Chondrocyte (in vitro differentiated cells): ENCODE measurements around the gene FOXL1. TPM values are rescaled to one million over a fixed set of nuclear protein-coding genes. Genes with fewer than 3 reads are reported as not detected.

ENCODE experiments used
- DNase-seq: peaks from one replicate; pipeline ENCODE4 v3.0.0; 2021; ENCODE audit warnings: mixed read lengths, low spot score
- H3K27ac Mint-ChIP-seq: one replicate; pipeline ENCODE4 v1.8.0; 2021; ENCODE audit warnings: mild to moderate bottlenecking, moderate library complexity, mixed read lengths; ENCODE audit not compliant: unreplicated experiment
- H3K27me3 Mint-ChIP-seq: 2 replicates; pipeline ENCODE4 v1.8.0; 2021; ENCODE audit warnings: low read depth, mixed read lengths
- H3K36me3 Mint-ChIP-seq: 2 replicates; pipeline ENCODE4 v1.8.0; 2021; ENCODE audit warnings: low read depth, mixed read lengths
- H3K4me1 Mint-ChIP-seq: 2 replicates; pipeline ENCODE4 v1.8.0; 2021; ENCODE audit warnings: low read depth, mild to moderate bottlenecking, mixed read lengths
- H3K4me3 Mint-ChIP-seq: one replicate; pipeline ENCODE4 v1.8.0; 2021; ENCODE audit warnings: mild to moderate bottlenecking, moderate library complexity, mixed read lengths; ENCODE audit not compliant: unreplicated experiment
- H3K9me3 Mint-ChIP-seq: 2 replicates; pipeline ENCODE4 v1.8.0; 2021; ENCODE audit warnings: low read depth, mixed read lengths
- CTCF ChIP-seq: fragments of 200-600 bp; sonication (generic); IDR thresholded peaks from 2 replicates; pipeline ENCODE4 v1.5.0; 2021; ENCODE audit warnings: antibody characterized with exemption, mild to moderate bottlenecking, moderate library complexity
- long read RNA-seq: library from polyadenylated mRNA; stranded (forward); transcript quantifications from one replicate; pipeline ENCODE4 v2.0.0, GENCODE V29; 2021
- total RNA-seq: library from RNA; stranded (reverse); gene quantifications from 3 replicates; pipeline ENCODE4 v1.2.1, GENCODE V29; 2021

FOXL1 gene
- total RNA-seq, result 7.7 to 10.1 TPM (median 8.1 TPM) in 3 replicates
- long read RNA-seq, transcript FOXL1-201 (1 exons, 3,655 nt), result major isoform, 14 of 24 reads
- long read RNA-seq, partial matches to known transcripts, result 0 of 24 reads
- long read RNA-seq, other reads (novel, unspliced or antisense), result 9 of 24 reads

DNA sequence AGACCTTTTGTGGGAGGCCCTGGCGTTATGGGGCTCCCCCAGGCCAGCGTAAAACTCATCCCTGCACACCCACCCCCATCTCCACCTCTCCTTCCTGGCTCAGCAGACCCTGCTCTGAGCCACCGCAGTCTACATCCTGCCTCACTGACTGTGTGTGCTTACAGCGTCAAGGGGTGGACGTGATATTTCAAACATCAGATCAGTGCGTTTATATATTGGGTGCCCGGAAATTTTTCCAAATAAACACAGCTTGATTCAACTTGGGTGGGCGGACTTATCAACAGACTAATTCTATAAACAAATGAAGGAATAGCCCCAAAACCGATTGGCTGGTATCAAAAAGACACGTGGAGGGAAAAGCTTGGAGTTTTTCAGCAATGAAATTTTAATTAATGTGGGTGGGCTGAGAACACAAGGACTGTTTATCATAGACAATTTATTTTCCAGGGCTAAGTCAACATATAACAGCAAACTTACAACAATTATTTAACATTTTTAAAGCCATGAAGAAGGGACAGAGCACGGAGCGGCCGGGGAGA is at the start of gene FOXL1:
TSS of gene FOXL1 (plus strand) at position 489 of the 539 bp plus-strand sequence. CDS start 175 bp downstream, outside the sequence.
- no peak for DNase-seq
- Mint-ChIP-seq H3K4me3 (peak within 1 kb of the TSS; percentile 96), H3K36me3 (peaks cover 2% of the 10 kb centered on the region), H3K9me3 (no peaks in the 10 kb centered on the region), H3K27ac (peak within 1 kb of the TSS; percentile 99), H3K4me1 (peaks cover 80% of the 10 kb centered on the region), H3K27me3 (no peaks in the 10 kb centered on the region)
- TF ChIP-seq CTCF, result no peak

DNA sequence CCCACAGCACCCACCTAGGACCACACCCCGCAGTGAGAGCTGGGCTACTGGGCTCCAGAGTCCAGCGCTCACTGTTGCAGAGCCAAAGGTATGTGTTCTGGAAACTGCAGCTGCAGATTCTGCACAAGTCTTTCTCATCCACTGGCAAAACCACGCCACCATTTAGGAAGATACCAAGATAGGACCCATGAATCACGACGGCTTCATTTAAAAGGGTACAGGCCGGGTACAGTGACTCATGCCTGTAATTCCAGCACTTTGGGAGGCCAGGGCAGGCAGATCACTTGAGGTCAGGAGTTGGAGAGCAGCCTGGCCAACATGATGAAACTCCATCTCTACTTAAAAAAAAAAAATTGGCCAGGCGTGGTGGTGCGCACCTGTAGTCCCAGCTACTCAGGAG is 49.2 kb upstream of the FOXL1 start:
- DNase-seq, result peak; percentile 37
- Mint-ChIP-seq H3K4me3 (no peak overlapping the region), H3K27ac (no peak overlapping the region), H3K36me3 (peaks cover 2% of the 10 kb centered on the region), H3K9me3 (no peaks in the 10 kb centered on the region), H3K4me1 (no peaks in the 10 kb centered on the region), H3K27me3 (peaks cover 32% of the 10 kb centered on the region)
- TF ChIP-seq CTCF, result no peak

DNA sequence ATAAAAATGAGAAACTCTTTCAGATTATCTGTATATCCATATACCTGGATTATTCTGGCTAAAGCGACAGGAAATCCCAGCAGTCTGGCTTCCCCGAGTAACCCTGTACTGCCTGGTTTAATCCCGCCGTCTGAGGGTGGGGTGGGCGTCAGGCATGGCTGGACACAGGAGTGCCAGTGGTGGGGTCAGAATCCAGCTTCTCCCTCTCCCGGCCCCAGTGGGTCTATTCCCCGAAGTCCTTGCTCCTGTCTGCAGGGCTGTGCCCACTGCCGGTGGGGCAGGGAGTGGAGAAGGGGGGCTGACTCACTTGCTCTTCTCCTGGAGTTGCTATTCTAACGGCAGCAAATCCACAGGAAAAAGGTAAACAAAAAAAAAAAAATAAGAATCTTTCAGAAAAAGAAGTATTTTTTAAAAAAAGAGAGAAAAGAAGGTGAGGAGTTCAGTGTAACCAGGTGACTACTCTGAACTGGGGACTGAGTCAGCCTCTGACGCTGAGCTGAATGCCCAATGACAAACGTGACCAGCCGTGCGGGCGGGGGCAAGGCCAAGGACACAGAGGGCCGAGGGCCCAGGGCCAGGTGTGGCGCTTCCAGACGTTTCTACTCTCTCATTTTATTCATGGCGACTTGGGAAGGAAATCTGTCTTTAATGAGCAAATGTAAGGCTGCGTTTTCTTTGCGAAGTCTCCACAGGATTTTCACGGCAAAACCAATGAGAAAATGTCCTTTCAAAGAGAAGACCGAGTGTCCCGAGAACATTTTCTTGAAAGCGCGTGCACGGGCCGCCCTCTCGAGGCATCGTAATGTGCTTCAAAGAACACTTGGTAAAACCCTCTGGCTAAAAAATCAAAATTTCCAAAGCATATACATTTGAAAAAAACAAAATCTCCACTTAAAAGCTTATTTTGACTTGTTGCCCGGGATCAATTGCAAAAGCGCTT is 47.8 kb upstream of the FOXL1 start:
- DNase-seq, result peak; percentile 59
- Mint-ChIP-seq H3K27me3 (peaks cover 21% of the 10 kb centered on the region), H3K9me3 (no peaks in the 10 kb centered on the region), H3K4me3 (no peak overlapping the region), H3K4me1 (no peaks in the 10 kb centered on the region), H3K36me3 (peaks cover 2% of the 10 kb centered on the region), H3K27ac (no peak overlapping the region)
- no peak for TF ChIP-seq CTCF

DNA sequence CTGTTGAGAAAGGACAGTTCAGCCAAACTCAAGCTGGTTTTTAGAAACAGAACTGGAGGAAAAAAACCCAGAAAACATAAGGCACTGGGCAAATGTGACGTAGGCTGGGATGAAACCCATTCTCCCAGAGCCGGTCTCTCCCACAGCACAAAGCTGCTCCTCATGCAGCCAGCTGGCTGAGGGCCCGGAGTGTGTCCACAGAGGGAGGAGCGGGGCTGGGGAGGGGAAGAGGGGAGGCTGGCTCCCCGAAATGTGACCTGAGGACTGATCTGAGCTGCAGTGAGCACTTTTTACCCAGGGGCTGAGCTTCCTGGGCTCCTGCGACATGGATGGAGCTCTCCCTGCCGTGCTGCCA is 47.2 kb upstream of the FOXL1 start:
- H3K4me1 Mint-ChIP-seq, result no peaks in the 10 kb centered on the region
- no peak overlapping the region for H3K4me3 Mint-ChIP-seq
- H3K27ac Mint-ChIP-seq, result no peak overlapping the region
- peak; percentile 77 for DNase-seq
- no peak for TF ChIP-seq CTCF
- peaks cover 19% of the 10 kb centered on the region for H3K27me3 Mint-ChIP-seq
- peaks cover 2% of the 10 kb centered on the region for H3K36me3 Mint-ChIP-seq
- no peaks in the 10 kb centered on the region for H3K9me3 Mint-ChIP-seq
